PC-9 (cell line): Measurements from ENCODE around the gene SLC7A11.

ENCODE experiments used
- CTCF ChIP-seq: fragments of 200-600 bp; sonication (generic); conservative IDR thresholded peaks from 2 replicates; pipeline ENCODE4 v1.6.1; 2017; ENCODE audit warnings: mixed run types, antibody characterized with exemption, mild to moderate bottlenecking, moderate library complexity
- EZH2 ChIP-seq: fragments of 200-600 bp; sonication (generic); IDR thresholded peaks from 2 replicates; pipeline ENCODE4 v1.8.0; 2017; ENCODE audit warnings: antibody characterized with exemption, low read depth

GRCh38 chr4:138115053-138115452 is 127.1 kb downstream of the SLC7A11 start:
- TF ChIP-seq EZH2 = no peak
- no peak for TF ChIP-seq CTCF
